ENCODE data around the gene GTF2A1.
"Not testable (repeated sequence)": the region's sequence is repeated elsewhere in the genome, so short reads cannot be mapped to it uniquely, and the experiment has no call there.

Gene GTF2A1

DNA sequence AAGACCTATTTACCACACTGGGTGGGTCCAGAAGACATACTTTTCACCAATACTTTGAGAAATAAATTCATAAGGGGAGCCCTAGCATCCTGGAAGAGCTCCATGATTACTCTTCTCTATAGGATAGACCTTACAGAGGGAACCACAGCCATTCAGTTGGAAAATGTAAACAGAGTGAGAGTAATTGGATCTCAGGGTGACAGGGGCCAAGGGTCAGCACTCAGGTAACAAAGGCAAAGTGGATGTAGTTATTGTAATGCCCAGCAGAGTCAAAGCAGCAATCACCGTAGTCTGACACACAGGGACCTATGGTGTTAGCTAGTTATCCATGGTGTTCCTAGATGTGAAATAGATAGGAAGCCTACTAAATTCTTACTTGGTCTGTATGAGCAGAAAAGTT, 10.8 kb upstream of the GTF2A1 start:
- no peak for DNase-seq (ENCODE audit: low spot score)

DNA sequence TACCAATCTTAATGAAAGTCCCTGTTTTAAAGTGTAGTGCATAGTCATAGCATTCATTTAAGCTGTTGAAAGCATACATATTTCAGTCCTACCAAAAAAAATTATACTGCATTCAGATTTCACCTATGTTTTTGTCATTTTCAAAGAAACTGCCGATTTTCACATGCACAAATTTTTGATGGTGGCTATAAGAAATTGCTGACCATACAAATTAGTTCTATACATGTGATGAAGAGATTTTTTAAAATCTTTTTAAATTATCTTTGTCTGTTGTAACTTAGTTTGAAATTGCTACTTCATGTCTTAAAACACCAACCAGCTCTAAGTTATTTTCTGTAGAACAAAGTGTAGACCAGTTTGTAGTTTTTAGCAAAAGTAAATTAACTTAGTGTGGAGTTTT, 3.5 kb upstream of the GTF2A1 start:
- no peak for DNase-seq (ENCODE audit: low spot score)

DNA sequence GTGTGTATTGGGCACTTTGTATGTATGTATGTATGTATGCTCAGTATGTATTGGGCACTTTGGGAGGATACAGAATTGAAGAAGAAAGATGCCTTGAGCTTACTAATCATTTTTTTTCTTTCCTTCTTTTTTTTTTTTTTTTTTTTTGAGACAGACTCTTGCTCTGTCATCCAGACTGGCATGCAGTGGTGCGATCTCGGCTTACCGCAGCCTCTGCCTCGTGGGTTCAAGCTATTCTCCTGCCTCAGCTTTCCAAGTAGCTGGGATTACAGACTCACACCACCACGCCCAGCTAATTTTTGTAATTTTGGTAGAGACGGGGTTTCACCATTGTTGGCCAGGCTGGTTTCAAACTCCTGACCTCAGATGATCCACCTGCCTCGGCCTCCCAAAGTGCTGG, 3.0 kb upstream of the GTF2A1 start:
- not testable (repeated sequence) for DNase-seq (ENCODE audit: low spot score)

DNA sequence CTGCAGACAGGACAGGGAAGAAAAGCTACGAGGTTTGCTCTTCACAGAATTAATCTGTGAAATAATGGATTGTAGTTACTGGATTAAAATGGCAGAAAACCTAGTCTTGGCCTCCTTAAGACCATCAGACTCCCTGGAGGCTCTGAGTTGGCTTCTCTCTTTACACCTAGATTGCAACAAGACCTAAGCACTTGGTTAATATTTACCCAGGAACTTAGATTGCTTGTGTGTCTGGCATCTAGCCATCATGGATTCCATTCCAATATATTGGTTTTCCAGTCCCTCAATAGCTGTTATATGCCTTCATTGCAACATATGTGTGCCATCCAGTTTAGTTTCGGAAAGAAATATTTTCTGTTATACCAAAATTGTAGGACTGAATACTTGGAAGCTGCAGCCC, 1.9 kb upstream of the GTF2A1 start:
- peak; percentile 25 for DNase-seq (ENCODE audit: low spot score)

DNA sequence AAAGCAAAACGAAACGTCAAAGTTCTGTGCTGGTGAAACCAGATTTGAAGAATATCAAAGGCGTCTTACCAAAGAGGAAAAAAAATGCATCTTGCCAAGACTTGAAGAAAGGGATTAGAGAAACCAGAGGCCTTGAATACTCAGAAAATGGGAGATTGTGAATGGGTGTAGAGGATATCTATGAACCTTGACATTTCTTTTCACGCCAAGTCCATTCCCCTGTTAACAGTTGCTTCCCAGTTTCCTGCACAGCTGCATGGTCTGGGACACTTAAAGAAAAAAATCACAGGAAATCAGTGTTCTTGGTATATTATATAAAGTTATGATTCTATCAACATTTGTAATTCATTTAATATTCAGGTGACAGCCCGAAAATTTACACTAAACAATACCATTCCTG, 1.4 kb upstream of the GTF2A1 start:
- DNase-seq (ENCODE audit: low spot score) = no peak

DNA sequence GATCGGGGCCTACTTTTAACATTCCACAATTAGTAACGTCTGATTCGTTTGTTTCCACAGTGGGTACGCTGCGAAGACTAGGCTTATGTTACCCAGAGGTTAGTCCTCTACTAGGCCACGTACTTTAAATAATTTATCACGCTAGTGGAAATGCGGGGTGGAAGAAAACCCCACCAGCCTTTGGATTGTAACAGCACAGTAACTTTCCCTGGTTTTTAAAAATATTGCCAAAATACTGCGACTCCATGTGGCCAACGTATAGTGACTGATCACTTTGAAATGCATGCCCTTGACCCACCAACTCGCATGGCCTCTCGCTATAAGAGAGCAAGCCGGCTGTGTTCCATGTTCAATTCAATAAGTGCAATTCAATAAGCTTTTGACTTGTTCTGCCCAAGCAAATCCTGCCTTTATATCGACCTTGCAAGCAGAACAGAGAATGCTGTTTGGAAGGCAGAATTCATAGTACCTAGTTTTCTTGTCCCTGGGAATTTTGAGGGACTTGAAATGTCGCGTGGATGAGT, 882 bp upstream of the GTF2A1 start:
- no peak for DNase-seq (ENCODE audit: low spot score)

DNA sequence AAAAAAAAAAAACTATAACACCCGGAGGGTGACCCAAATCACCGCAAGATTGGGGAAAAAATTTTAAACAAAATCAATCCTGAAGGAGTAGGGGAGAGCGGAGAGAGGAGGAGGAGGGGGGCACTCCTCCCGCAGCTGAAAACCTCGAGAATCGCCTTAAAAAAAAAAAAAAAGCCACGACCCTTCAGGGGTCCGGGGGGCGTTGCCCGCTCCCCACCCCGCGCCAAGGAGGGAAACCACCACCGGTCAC, 254 bp downstream of the GTF2A1 start:
- DNase-seq (ENCODE audit: low spot score) = no peak

DNA sequence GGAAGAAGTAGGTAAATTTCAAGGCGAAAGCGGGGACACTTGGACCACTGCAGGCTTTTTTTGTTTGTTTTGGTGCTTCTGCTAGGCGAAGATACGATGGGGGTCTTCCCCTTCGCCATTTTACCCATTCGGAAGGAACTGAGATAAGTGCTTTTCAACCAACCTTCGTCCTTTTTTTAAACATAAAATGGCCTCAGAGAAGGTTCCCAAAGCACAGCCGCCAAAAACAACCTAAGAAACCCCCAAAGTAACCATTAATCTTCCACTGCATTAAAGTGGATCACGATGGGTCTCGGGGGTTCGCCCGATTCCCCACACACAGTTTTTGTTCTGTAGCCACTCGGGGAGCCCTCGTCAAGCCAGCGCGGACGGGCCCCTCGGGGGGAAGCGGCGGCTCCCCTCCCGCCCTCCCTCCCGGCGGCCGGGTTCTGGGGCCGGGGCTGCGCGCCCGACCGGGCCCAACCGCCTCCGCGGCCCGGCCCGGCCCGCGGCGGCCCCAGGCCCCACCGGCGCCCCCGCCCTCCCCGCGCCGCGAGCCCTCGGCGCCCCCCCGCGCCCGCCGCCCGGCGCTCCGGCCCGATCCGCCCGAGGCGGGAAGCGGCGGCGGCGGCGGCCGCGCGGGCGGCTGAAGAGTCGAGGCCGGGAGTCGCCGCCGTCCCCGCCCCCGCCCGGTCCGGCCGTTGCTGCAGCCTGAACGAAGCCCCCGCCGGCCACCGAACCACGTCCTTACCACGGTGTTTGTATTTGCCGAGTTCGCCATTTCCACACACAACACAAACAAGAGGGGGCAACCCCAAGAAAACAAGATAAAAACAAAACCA, 790 bp downstream of the GTF2A1 start:
- no peak for DNase-seq (ENCODE audit: low spot score)

DNA sequence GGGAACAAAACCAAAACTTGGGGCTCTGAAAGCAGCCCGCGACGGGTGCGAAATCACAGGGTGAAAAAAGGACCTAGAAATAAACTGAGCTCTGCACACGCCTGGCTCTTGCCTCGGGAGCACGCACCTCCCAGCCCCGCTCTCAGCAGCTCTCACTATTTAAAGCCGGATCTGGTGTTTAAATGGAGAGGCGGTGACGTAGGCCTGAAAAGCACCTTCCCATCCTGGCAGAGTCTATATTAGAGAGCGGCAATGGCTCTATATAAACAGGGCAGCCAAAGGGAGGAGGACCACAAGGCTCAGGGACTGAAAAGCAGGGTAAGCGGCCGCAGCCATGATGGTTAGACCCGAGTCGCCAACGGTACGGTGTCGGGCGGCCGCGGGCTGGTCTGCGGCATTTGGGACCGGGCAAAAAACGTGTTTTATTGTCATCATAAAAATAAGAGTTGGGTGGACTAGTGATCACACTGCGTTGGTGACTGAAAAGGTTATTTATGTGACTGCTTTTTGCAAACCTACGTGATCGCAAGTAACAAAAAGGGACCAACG, 1.5 kb downstream of the GTF2A1 start:
- DNase-seq (ENCODE audit: low spot score) = peak; percentile 79

DNA sequence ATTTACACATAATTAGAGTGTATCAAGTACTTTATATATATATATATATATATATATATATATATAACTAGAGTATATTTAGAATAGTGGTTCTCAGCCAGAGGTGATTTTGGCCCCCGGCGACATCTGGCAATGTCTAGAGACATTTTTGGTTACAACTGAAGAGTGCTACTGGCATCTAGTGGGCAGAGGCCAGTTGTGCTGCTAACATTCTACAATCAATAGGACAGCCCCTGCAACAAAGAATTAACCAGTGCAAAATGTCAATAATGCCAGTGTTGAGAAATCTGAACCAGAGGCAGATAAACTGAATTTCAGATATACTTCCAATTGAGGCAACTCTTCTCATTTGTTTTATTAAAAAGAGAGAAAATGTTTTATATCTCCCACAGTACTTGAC, 8.9 kb downstream of the GTF2A1 start:
- DNase-seq (ENCODE audit: low spot score) = no peak

DNA sequence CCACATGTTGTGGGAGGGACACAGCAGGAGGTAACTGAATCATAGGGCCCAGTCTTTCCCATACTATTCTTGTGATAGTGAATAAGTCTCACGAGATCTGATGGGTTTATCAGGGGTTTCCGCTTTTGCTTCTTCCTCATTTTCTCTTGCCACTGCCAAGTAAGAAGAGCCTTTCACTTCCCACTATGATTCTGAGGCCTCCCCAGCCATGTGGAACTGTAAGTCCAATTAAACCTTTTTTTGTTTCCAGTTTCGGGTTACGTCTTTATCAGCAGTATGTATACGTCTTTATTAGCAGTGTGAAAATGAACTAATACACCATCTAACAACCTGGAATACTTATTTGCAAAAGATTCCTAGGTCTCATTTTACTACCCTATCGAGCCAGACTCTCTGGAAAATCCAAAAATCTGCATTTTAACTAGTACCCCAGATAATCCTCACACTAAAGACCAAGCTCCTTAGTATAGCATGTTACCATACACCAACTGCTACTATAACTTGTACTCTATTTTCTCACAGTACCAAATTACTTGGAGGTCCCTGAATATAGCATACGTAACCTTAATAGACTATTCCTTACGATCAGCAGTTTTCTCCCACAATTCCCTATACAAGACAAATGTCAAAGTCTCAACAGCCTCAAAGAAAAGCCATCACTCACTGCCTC, 11.5 kb downstream of the GTF2A1 start:
- DNase-seq (ENCODE audit: low spot score) = no peak

DNA sequence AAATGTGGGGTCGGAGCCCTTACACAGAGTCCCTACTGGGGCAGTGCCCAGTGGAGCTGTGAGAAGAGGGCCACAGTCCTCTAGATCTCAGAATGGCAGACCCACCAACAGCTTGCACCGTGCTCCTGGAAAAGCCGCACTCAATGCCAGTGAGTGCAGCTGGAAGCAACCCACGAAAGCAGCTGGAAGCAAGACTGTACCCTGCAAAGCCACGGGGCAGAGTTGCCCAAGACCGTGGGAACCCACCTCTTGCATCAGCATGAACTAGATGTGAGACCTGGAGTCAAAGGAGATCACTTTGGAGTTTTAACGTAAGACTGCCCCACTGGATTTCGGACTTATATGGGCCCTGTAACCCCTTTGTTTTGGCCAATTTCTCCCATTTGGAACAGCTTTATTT, 12.3 kb downstream of the GTF2A1 start:
- no peak for DNase-seq (ENCODE audit: low spot score)

DNA sequence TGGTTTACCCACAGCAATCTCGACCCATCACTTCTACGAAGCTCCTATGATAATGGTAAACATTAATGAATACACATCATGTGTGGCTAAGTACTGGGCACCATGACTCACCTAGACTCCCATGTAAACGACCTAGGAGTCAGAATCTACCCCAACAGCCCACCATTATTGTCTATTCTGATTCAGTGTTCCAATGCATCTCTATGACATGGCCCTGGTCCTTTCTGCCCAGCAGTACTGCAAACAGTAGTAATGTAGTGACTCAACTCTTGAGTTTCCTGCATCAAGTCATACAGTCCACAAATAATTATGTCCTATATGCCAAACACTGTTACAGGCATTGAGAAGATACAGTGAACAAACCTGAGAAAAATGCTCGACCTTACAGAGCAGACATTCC, 14.6 kb downstream of the GTF2A1 start:
- DNase-seq (ENCODE audit: low spot score) = no peak

DNA sequence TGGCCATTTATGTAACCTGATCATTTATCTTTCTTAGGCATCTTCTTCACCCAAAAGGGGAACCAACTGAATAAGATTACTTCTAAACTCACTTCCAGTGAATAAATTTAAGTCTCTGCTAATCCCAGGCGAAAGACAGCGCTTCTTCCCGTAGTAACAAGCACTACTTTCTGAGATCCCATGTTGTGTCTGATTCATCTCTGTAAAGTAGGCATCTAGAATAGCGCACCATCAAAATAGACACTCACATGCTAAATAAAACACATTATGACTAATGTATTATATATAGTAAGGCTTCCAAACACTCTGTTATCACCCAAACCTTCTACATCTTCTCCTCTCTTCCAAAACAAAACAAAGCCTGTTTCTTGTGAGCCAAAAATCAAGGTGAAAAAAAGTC, 15.1 kb downstream of the GTF2A1 start:
- DNase-seq (ENCODE audit: low spot score) = no peak

DNA sequence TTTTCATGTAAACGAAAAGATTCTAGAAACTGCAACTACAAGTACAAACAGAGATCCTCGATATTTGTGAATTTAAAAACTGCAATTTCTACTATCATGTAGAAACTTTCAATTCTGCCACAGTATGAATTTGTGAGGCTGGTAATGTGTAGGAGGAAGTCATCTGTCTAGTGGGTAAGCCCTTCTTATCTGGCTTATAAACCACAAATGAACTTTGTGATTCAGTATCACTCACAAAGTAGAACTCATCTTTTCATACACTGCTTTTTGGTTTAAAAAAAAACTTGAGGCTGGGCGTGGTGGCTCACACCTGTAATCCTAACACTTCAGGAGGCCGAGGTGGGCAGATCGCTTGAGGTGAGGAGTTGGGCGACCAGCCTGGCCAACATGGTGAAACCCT, 20.7 kb downstream of the GTF2A1 start:
- no peak for DNase-seq (ENCODE audit: low spot score)

DNA sequence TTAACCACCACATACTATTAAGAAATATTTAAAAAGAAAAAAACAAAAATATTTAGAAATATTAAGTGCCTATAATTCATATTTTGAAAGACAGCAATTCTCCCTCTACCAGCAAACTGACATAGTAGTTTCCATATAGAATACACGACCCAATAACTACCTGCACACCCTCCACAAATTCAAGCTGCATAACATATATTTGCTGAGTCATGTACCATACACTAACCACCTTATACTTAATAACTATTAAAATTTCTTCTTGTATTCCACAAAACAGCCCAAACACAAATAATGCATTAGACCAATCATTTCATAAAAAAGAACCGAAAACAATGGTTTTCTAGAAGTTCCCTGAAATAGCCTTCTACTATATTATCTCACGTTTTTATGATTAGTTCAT, 21.7 kb downstream of the GTF2A1 start:
- DNase-seq (ENCODE audit: low spot score) = no peak

DNA sequence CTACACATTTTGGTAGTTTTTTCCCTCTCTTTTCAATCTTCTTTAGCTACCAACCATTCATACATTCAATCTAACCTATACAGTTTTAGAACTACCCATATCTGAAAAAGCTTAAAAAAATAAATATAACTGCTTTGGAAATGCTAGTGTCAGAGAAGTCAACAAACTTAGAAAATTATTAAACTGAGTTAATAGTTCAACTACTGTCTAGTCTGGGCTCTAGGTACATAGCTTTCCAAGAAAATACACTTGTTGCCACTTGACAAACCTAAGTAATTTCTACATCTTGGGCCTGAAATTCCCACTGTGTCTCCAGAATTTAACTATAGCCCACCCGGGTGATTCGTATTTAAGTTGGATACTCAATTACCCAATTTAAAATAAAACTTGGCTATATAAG, 22.1 kb downstream of the GTF2A1 start:
- no peak for DNase-seq (ENCODE audit: low spot score)

DNA sequence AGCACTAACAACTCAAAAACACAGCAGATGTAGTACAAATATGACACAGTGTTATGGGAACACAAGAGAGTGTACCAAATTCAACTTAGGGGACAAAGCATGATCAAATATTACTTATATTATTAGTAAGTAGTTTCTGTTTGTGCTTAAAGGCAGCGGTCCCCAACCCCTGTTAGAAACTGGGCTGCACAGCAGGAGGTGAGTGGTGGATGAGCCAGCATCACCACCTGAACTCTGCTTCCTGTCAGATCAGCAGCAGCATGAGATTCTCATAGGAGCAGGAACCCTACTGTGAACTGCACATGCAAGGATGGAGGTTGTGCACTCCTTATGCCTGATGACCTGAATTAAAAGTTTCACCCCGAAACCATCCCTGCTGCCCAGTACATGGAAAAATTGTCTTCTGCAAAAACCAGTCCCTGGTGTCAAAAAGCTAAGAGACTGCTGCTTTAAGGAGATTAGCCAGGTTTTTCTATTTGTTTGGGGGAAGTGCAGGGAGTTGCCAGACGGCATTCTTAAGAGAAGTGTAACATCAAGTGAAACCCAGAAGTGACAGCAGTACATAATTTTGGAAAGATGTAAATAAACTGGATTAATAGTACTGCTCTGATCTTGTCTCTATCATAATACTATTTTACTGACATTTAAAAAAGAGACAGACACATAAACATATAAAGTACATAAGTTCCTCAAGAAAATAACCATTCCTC, 26.7 kb downstream of the GTF2A1 start:
- no peak for DNase-seq (ENCODE audit: low spot score)

DNA sequence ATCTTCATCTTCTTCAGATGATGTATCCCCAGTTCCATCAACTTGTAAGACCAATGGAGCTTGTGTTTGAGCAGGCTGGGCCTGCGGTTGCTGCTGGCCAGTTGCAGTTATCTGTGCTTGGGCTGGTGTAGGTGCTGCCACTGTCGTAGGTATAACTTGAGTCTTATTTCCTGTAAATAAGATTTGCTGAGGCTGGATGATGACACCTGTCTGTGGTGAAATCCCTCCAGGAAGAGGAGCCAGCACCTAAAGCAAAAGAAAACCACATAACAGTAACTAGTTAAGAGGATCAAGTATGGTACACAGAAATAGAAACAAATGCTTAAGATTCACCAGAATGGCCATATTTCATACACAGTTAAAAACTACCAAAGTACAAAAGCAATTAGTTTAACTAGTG, 28.2 kb downstream of the GTF2A1 start:
- no peak for DNase-seq (ENCODE audit: low spot score)

DNA sequence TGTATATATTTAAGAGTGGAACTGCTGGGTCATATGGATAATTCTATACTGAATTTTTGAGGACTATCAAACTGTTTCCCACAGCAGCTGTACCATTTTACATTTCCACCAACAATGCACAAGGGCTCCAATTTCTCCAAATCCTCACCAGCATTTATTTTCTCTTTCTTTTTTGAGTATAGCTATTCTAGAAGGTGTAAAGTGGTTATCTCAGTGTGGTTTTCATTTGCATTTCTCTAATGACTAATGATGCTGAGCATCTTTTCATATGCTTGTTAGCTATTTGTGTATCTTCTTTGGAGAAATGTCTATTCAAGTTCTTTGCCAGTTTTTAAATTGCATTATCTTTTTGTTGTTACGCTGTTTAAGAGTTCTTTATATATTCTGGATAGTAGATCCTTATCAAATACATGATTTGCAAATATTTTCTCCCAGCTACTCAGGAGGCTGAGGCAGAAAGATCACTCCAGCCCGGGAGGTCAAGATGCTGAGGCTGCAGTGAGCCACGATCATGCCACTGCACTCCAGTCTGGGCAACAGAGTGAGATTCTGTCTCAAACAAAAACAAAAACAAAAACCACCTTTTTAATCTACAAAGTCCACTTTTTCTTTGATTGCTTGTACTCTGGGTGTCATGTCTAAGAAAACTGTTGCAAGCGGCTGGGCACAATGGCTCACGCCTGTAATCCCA, 32.8 kb downstream of the GTF2A1 start:
- no peak for DNase-seq (ENCODE audit: low spot score)

DNA sequence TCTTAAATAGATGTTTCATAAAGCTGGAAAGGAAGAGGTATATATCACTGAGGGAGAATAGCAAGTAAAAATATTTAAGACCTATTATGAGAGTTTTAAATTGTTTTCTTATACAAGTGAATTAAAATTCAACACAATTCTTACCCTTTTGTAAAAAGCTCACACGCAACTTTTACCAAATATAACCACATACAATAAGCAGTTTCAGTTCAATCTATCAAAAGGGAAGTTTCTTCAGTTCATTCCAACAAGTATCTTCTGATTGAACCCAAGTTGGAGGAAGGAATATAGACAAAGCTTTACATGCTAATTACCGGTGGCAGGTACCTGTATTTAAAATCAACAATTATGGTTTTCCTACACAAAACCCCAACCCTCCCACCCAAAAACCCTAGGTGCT, 41.1 kb downstream of the GTF2A1 start:
- no peak for DNase-seq (ENCODE audit: low spot score)

DNA sequence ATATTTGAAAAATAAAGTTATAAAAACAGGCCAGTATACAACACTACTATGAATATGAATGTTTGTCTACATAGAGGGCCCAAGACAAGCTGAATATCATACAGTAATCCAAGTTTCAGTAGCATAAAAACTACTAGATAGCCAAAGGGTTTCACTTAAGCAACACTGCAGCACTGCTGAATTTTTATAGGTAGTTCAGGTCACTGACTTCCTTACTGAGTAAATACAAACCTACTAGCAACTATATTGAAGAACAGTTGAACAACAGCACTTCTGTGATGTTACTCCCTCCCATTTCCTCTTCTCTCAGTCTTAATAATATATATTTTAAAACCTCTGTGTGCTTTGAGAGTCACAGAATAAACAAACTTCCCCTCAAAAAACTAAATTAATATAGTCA, 42.7 kb downstream of the GTF2A1 start:
- DNase-seq (ENCODE audit: low spot score) = no peak
